HepG2 (cell line): ENCODE data around the gene CHST3. TPM values are rescaled to one million over a fixed set of nuclear protein-coding genes. Genes with fewer than 3 reads are reported as not detected.

Experiments used
- ATF1 ChIP-seq: IDR thresholded peaks from 2 replicates; pipeline ENCODE4 v1.6.1; 2016; ENCODE audit warnings: mild to moderate bottlenecking, control low read depth
- ERF ChIP-seq: IDR thresholded peaks from 2 replicates; pipeline ENCODE4 v1.6.1; 2018; ENCODE audit warnings: missing biosample characterization, missing genetic modification reagents
- FOXK1 ChIP-seq: sonication (generic); formaldehyde crosslinking; IDR thresholded peaks from 2 replicates; pipeline ENCODE4 v1.4.0; 2020; ENCODE audit warnings: low read depth, missing genetic modification reagents, borderline replicate concordance
- FOXO1 ChIP-seq: sonication (generic); formaldehyde crosslinking; IDR thresholded peaks from 2 replicates; pipeline ENCODE4 v1.4.0; 2020; ENCODE audit warnings: missing genetic modification reagents
- HMG20B ChIP-seq: conservative IDR thresholded peaks from 2 replicates; pipeline ENCODE4 v1.6.1; 2016; ENCODE audit warnings: missing genetic modification reagents, missing compliant biosample characterization
- HOXA3 ChIP-seq: sonication (generic); formaldehyde crosslinking; IDR thresholded peaks from 2 replicates; pipeline ENCODE4 v1.5.0; 2020; ENCODE audit warnings: missing genetic modification reagents
- KLF16 ChIP-seq, 2 experiments: sonication (generic) in 1 of 2; formaldehyde crosslinking in 1 of 2; IDR thresholded peaks; 2 replicates each; pipeline versions ENCODE4 v1.6.1 to v1.8.0; 2016 to 2023; ENCODE audit warnings: missing genetic modification reagents in 2 of 2, missing compliant biosample characterization in 1 of 2
- SAP130 ChIP-seq: IDR thresholded peaks from 2 replicates; pipeline ENCODE4 v1.6.1; 2016; ENCODE audit warnings: low read depth
- SMAD3 ChIP-seq: sonication (generic); formaldehyde crosslinking; IDR thresholded peaks from 2 replicates; pipeline ENCODE4 v1.4.0; 2020; ENCODE audit warnings: missing genetic modification reagents
- SOX6 ChIP-seq, 2 experiments: fragments of 450-650 bp in 1 of 2; sonication (generic) in 1 of 2; formaldehyde crosslinking in 1 of 2; IDR thresholded peaks; 2 replicates each; pipeline versions ENCODE4 v1.4.0 to v1.6.1; 2017 to 2020; ENCODE audit warnings: antibody characterized with exemption in 1 of 2, mild to moderate bottlenecking in 1 of 2, missing genetic modification reagents in 1 of 2
- SP1 ChIP-seq, 2 experiments: fragments of 450-650 bp in 1 of 2; sonication (generic) in 1 of 2; formaldehyde crosslinking in 1 of 2; IDR thresholded peaks; 2 replicates each; pipeline versions ENCODE4 v1.4.0 to v1.6.1; 2016 to 2020; ENCODE audit warnings: missing genetic modification reagents in 1 of 2
- STAG1 ChIP-seq: sonication (generic); formaldehyde crosslinking; IDR thresholded peaks from 2 replicates; pipeline ENCODE4 v1.4.0; 2020; ENCODE audit warnings: missing genetic modification reagents
- TBL1XR1 ChIP-seq: fragments of 150-350 bp; IDR thresholded peaks from 2 replicates; pipeline ENCODE4 v1.6.1; 2014; ENCODE audit warnings: borderline replicate concordance, low read length; ENCODE audit not compliant: partially characterized antibody
- ZC3H4 ChIP-seq: sonication (generic); formaldehyde crosslinking; IDR thresholded peaks from 2 replicates; pipeline ENCODE4 v1.4.0; 2020; ENCODE audit warnings: missing genetic modification reagents, borderline replicate concordance
- ZFP82 ChIP-seq: sonication (generic); formaldehyde crosslinking; IDR thresholded peaks from 2 replicates; pipeline ENCODE4 v1.5.1; 2020; ENCODE audit warnings: mild to moderate bottlenecking, missing genetic modification reagents, borderline replicate concordance
- ZNF24 ChIP-seq: fragments of 450-650 bp; IDR thresholded peaks from 2 replicates; pipeline ENCODE4 v1.6.1; 2017; ENCODE audit warnings: antibody characterized with exemption, mild to moderate bottlenecking
- ZNF44 ChIP-seq: sonication (generic); formaldehyde crosslinking; IDR thresholded peaks from 2 replicates; pipeline ENCODE4 v1.5.1; 2020; ENCODE audit warnings: mild to moderate bottlenecking, missing genetic modification reagents
- ZNF501 ChIP-seq: sonication (generic); formaldehyde crosslinking; IDR thresholded peaks from 2 replicates; pipeline ENCODE4 v1.5.1; 2020; ENCODE audit warnings: mild to moderate bottlenecking, moderate library complexity, missing genetic modification reagents
- ZNF567 ChIP-seq: sonication (generic); formaldehyde crosslinking; IDR thresholded peaks from 2 replicates; pipeline ENCODE4 v1.8.1; 2023; ENCODE audit warnings: mild to moderate bottlenecking, missing genetic modification reagents, borderline replicate concordance
- polyA plus RNA-seq, 8 experiments: library from polyadenylated mRNA; depleted of rRNA in 3 of 8; stranded (reverse) in 7 of 8; unstranded in 1 of 8; fragments of >200 nt; fragmentation: Illumina TruSeq in 4 of 8; extraction: Trizol in 4 of 8; gene quantifications; 2 replicates each; pipeline versions ENCODE4 v1.2.1 to v1.2.3, GENCODE V29; 2011 to 2016; ENCODE audit warnings: low read depth in 4 of 8, missing spikeins in 1 of 8, mixed read lengths in 1 of 8; ENCODE audit not compliant: insufficient read depth in 1 of 8
- total RNA-seq, 5 experiments: library from RNA; depleted of rRNA; stranded (reverse); fragments of >200 nt; fragmentation: Illumina TruSeq; extraction: Trizol; gene quantifications; 2 replicates each; pipeline ENCODE4 v1.2.3, GENCODE V29; 2016; ENCODE audit warnings: low read depth in 1 of 5
- TF ChIP-seq, protein P1 (sequence below), 2 experiments: fragments of 450-650 bp in 1 of 2; sonication (generic) in 1 of 2; formaldehyde crosslinking; IDR thresholded peaks; 2 replicates each; pipeline versions ENCODE4 v1.5.0 to v1.8.0; 2020 to 2022; ENCODE audit warnings: mild to moderate bottlenecking in 1 of 2, missing genetic modification reagents in 1 of 2
- TF ChIP-seq, protein P2 (sequence below): sonication (generic); formaldehyde crosslinking; IDR thresholded peaks from 2 replicates; pipeline ENCODE4 v1.4.0; 2020; ENCODE audit warnings: missing genetic modification reagents
- TF ChIP-seq, protein P3 (sequence below): sonication (generic); formaldehyde crosslinking; IDR thresholded peaks from 2 replicates; pipeline ENCODE4 v1.4.0; 2020; ENCODE audit warnings: missing genetic modification reagents, borderline replicate concordance
- TF ChIP-seq, protein P4 (sequence below): IDR thresholded peaks from 2 replicates; pipeline ENCODE4 v1.6.1; 2012; ENCODE audit warnings: inconsistent platforms
- TF ChIP-seq, protein P5 (sequence below): IDR thresholded peaks from 2 replicates; pipeline ENCODE4 v1.6.1; 2016; ENCODE audit warnings: low read depth, borderline replicate concordance

CHST3 gene
- total and polyA plus RNA-seq, 2 of the 13 experiments (the other 11 are each of a cell fraction or from before 2014, with no cell fraction given) = 7.2 to 18.7 TPM

DNA sequence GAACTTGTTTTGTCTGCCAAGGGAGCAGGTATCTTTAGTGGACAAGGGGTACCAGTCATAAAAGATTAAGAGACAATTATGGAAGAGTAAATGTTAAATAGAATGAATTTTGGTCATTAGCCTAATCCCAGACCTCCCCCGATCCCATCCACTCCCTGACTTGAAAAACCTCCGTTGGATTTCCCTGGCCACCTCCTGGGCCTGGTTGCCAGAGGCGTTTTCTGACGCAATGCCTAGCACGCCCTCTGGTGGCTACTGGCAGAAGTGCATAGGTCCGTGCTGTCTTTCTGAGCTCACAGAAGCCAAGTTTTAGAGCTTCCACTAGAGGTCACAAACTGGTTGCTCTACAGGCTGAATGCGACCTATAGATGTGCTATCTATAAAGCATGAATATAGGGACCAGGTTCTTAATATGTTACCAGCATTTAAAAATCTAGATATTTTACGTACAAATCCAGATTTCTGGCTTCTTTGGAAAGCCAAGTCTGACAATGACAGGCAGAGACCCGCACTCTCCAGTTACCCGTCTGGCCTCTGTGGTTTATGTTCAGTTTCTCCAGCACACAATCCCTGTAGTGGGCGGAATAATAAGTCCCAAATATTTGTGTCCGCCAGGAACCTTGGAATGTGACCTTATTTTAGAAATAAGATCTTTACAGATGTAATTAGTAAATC, 84.4 kb downstream of the CHST3 start (continued):
- TF ChIP-seq, protein P1, sequence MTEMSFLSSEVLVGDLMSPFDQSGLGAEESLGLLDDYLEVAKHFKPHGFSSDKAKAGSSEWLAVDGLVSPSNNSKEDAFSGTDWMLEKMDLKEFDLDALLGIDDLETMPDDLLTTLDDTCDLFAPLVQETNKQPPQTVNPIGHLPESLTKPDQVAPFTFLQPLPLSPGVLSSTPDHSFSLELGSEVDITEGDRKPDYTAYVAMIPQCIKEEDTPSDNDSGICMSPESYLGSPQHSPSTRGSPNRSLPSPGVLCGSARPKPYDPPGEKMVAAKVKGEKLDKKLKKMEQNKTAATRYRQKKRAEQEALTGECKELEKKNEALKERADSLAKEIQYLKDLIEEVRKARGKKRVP (CRISPR knock-in tag; IDR thresholded peaks at IDR 0.05) = peak in 1 of 2 experiments; percentile 96; a peak in 2 of 4 replicates
- TF ChIP-seq FOXK1 = peak; percentile 60; the same call in 1 of the 2 replicates
- TF ChIP-seq HMG20B (CRISPR knock-in tag) = no peak
- TF ChIP-seq ZC3H4 (CRISPR knock-in tag) = no peak
- no peak for TF ChIP-seq ZFP82 (CRISPR knock-in tag)
- TF ChIP-seq, protein P2, sequence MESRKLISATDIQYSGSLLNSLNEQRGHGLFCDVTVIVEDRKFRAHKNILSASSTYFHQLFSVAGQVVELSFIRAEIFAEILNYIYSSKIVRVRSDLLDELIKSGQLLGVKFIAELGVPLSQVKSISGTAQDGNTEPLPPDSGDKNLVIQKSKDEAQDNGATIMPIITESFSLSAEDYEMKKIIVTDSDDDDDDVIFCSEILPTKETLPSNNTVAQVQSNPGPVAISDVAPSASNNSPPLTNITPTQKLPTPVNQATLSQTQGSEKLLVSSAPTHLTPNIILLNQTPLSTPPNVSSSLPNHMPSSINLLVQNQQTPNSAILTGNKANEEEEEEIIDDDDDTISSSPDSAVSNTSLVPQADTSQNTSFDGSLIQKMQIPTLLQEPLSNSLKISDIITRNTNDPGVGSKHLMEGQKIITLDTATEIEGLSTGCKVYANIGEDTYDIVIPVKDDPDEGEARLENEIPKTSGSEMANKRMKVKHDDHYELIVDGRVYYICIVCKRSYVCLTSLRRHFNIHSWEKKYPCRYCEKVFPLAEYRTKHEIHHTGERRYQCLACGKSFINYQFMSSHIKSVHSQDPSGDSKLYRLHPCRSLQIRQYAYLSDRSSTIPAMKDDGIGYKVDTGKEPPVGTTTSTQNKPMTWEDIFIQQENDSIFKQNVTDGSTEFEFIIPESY (CRISPR knock-in tag) = peak; percentile 85
- TF ChIP-seq, protein P3, sequence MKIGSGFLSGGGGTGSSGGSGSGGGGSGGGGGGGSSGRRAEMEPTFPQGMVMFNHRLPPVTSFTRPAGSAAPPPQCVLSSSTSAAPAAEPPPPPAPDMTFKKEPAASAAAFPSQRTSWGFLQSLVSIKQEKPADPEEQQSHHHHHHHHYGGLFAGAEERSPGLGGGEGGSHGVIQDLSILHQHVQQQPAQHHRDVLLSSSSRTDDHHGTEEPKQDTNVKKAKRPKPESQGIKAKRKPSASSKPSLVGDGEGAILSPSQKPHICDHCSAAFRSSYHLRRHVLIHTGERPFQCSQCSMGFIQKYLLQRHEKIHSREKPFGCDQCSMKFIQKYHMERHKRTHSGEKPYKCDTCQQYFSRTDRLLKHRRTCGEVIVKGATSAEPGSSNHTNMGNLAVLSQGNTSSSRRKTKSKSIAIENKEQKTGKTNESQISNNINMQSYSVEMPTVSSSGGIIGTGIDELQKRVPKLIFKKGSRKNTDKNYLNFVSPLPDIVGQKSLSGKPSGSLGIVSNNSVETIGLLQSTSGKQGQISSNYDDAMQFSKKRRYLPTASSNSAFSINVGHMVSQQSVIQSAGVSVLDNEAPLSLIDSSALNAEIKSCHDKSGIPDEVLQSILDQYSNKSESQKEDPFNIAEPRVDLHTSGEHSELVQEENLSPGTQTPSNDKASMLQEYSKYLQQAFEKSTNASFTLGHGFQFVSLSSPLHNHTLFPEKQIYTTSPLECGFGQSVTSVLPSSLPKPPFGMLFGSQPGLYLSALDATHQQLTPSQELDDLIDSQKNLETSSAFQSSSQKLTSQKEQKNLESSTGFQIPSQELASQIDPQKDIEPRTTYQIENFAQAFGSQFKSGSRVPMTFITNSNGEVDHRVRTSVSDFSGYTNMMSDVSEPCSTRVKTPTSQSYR (CRISPR knock-in tag) = no peak
- TF ChIP-seq, protein P4, sequence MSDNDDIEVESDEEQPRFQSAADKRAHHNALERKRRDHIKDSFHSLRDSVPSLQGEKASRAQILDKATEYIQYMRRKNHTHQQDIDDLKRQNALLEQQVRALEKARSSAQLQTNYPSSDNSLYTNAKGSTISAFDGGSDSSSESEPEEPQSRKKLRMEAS = peak; percentile 38; the same call in 1 of the 2 replicates
- peak; percentile 58; the same call in 1 of the 2 replicates for TF ChIP-seq ERF (CRISPR knock-in tag)
- TF ChIP-seq SMAD3 (CRISPR knock-in tag) = peak; percentile 70; the same call in 1 of the 2 replicates
- TF ChIP-seq STAG1 = peak; percentile 99
- TF ChIP-seq SP1 (IDR thresholded peaks at IDR 0.05) = no peak
- peak; percentile 45; the same call in 1 of the 2 replicates for TF ChIP-seq SP1 (CRISPR knock-in tag; IDR thresholded peaks at IDR 0.05)
- TF ChIP-seq ZNF501 (CRISPR knock-in tag) = peak; percentile 47
- TF ChIP-seq FOXO1 (CRISPR knock-in tag) = 0 out of 2 replicates have a peak, but pooled peaks have one; percentile 25
- TF ChIP-seq ATF1 = no peak
- no peak for TF ChIP-seq SOX6 (IDR thresholded peaks at IDR 0.05)
- peak; percentile 65; the same call in 1 of the 2 replicates for TF ChIP-seq SOX6 (CRISPR knock-in tag; IDR thresholded peaks at IDR 0.05)
- no peak for TF ChIP-seq ZNF44
- no peak for TF ChIP-seq ZNF24
- TF ChIP-seq ZNF567 (CRISPR knock-in tag) = peak; percentile 44; the same call in 1 of the 2 replicates
- TF ChIP-seq, protein P5, sequence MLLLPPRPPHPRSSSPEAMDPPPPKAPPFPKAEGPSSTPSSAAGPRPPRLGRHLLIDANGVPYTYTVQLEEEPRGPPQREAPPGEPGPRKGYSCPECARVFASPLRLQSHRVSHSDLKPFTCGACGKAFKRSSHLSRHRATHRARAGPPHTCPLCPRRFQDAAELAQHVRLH (CRISPR knock-in tag) = peak; percentile 83
- no peak for TF ChIP-seq TBL1XR1
- TF ChIP-seq HOXA3 (CRISPR knock-in tag) = peak; percentile 40; the same call in 1 of the 2 replicates
- peak in 1 of 2 experiments; percentile 82; a peak in 2 of 4 replicates for TF ChIP-seq KLF16 (CRISPR knock-in tag; IDR thresholded peaks at IDR 0.05)
- TF ChIP-seq SAP130 = peak; percentile 48; the same call in 1 of the 2 replicates
